Trophoblast cell (in vitro differentiated cells and primary cell): Measurements from ENCODE around the gene TSPAN9.

Experiments
- DNase-seq, 2 donors: peaks; one replicate each; pipeline ENCODE4 v3.0.0-alpha.2; 2016
- H2AFZ ChIP-seq: 2 replicates; pipeline ENCODE4 v1.6.1; 2013; ENCODE audit warnings: low read length, moderate library complexity, mild to moderate bottlenecking; ENCODE audit not compliant: insufficient read depth, poor library complexity
- H2AK5ac ChIP-seq: 2 replicates; pipeline ENCODE4 v1.6.1; 2013; ENCODE audit warnings: mild to moderate bottlenecking, low read length
- H2BK120ac ChIP-seq: 2 replicates; pipeline ENCODE4 v1.6.1; 2013; ENCODE audit warnings: low read length, mild to moderate bottlenecking, moderate library complexity; ENCODE audit not compliant: insufficient read depth, poor library complexity
- H2BK12ac ChIP-seq: 2 replicates; pipeline ENCODE4 v1.6.1; 2013; ENCODE audit warnings: mild to moderate bottlenecking, low read length, moderate library complexity
- H2BK5ac ChIP-seq: 2 replicates; pipeline ENCODE4 v1.6.1; 2013; ENCODE audit warnings: low read length, low read depth, moderate library complexity, mild to moderate bottlenecking; ENCODE audit not compliant: poor library complexity
- H3K14ac ChIP-seq: 2 replicates; pipeline ENCODE4 v1.6.1; 2013; ENCODE audit warnings: mild to moderate bottlenecking, low read length
- H3K18ac ChIP-seq: 2 replicates; pipeline ENCODE4 v1.6.1; 2013; ENCODE audit warnings: mild to moderate bottlenecking, low read length
- H3K23ac ChIP-seq: 2 replicates; pipeline ENCODE4 v1.6.1; 2013; ENCODE audit warnings: low read length
- H3K27ac ChIP-seq: 2 replicates; pipeline ENCODE4 v1.5.1; 2013; ENCODE audit warnings: low read depth, mild to moderate bottlenecking, inconsistent platforms, low read length, moderate library complexity
- H3K27me3 ChIP-seq: 2 replicates; pipeline ENCODE4 v1.6.1; 2013; ENCODE audit warnings: inconsistent platforms, mild to moderate bottlenecking, low read length, moderate library complexity; ENCODE audit not compliant: insufficient read depth
- H3K36me3 ChIP-seq, 2 experiments: 1 replicate in 1 of 2; 2 replicates in 1 of 2; pipeline ENCODE4 v1.6.1; 2013; ENCODE audit warnings: low read length in 2 of 2, mild to moderate bottlenecking in 2 of 2, moderate library complexity in 1 of 2; ENCODE audit not compliant: insufficient read depth in 2 of 2, control insufficient read depth in 1 of 2
- H3K4ac ChIP-seq: 2 replicates; pipeline ENCODE4 v1.6.1; 2013; ENCODE audit warnings: low read depth, mild to moderate bottlenecking, low read length, moderate library complexity
- H3K4me1 ChIP-seq, 2 experiments: 1 replicate in 1 of 2; 2 replicates in 1 of 2; pipeline ENCODE4 v1.6.1; 2013; ENCODE audit warnings: low read length in 2 of 2, mild to moderate bottlenecking in 2 of 2, moderate library complexity in 1 of 2; ENCODE audit not compliant: insufficient read depth in 2 of 2, control insufficient read depth in 1 of 2
- H3K4me2 ChIP-seq: 2 replicates; pipeline ENCODE4 v1.6.1; 2013; ENCODE audit warnings: inconsistent platforms, mild to moderate bottlenecking, low read length, moderate library complexity
- H3K4me3 ChIP-seq: 2 replicates; pipeline ENCODE4 v1.5.1; 2013; ENCODE audit warnings: mild to moderate bottlenecking, low read depth, low read length, inconsistent platforms
- H3K79me1 ChIP-seq: one replicate; pipeline ENCODE4 v1.6.1; 2013; ENCODE audit warnings: low read length
- H3K79me2 ChIP-seq: 2 replicates; pipeline ENCODE4 v1.6.1; 2013; ENCODE audit warnings: low read length, mild to moderate bottlenecking; ENCODE audit not compliant: control insufficient read depth, insufficient read depth, poor library complexity
- H3K9ac ChIP-seq: 2 replicates; pipeline ENCODE4 v1.6.1; 2013; ENCODE audit warnings: mild to moderate bottlenecking, low read length
- H3K9me3 ChIP-seq: 2 replicates; pipeline ENCODE4 v1.6.1; 2013; ENCODE audit warnings: low read depth, mild to moderate bottlenecking, control low read depth, inconsistent platforms, low read length; ENCODE audit not compliant: insufficient read depth
- H4K12ac ChIP-seq: 2 replicates; pipeline ENCODE4 v1.6.1; 2013; ENCODE audit warnings: low read depth, mild to moderate bottlenecking, low read length, moderate library complexity
- H4K8ac ChIP-seq: 2 replicates; pipeline ENCODE4 v1.6.1; 2013; ENCODE audit warnings: low read depth, mild to moderate bottlenecking, low read length, moderate library complexity
- H4K91ac ChIP-seq: one replicate; pipeline ENCODE4 v1.6.1; 2013; ENCODE audit warnings: low read depth, mild to moderate bottlenecking, low read length, moderate library complexity
- WGBS: extraction: QIAGEN DNeasy Blood & Tissue Kit; methylation state at CpG from one replicate; pipeline ENCODE4 v1.1.7; 2013; ENCODE audit warnings: missing lambda C conversion rate; ENCODE audit not compliant: insufficient read length, insufficient coverage; ENCODE audit errors: extremely low coverage; 5-methylcytosine and 5-hydroxymethylcytosine counted together

Gene TSPAN9

DNA sequence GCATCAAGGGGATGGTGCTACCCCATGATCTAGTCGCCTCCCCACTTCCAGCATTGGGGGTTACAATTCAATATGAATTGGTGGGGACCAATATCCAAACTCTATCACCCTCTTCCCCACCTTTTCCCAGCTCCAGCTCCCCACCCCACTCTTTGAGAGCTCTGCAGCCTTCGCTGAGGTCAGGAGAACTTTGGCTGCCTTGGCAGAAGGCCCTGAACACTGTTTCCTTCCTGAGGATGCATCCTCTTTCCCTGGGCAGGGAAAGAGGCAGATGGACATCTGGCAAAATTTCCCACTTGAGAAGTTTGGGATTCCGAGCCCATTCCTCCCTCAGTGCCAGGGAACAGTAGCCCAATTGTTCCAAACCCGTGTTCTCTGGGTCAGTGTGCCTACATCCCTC lies 169.1 kb downstream of the TSPAN9 start:
- WGBS, result no CpG with 5 or more reads among the region's 4 CpGs
- Histone ChIP-seq H4K91ac (no peak overlapping the region), H3K9ac (no peak overlapping the region), H2BK5ac (no peak overlapping the region), H3K4me1 (peaks cover 0 to 2% of the 10 kb centered on the region in 2 experiments), H3K27me3 (no peaks in the 10 kb centered on the region), H3K18ac (no peak overlapping the region), H3K27ac (no peak overlapping the region), H2AK5ac (no peak overlapping the region), H4K8ac (no peak overlapping the region), H3K9me3 (peaks cover 4% of the 10 kb centered on the region), H2BK120ac (no peak overlapping the region), H3K79me1 (no peaks in the 10 kb centered on the region), H3K4ac (no peak overlapping the region), H3K4me2 (no peak overlapping the region), H3K14ac (no peak overlapping the region), H3K79me2 (no peaks in the 10 kb centered on the region), H2BK12ac (no peak overlapping the region), H3K36me3 (peaks cover 4 to 5% of the 10 kb centered on the region in 2 experiments), H4K12ac (no peak overlapping the region), H3K23ac (no peak overlapping the region), H3K4me3 (no peak overlapping the region), H2AFZ (no peak overlapping the region)
- DNase-seq, result no peak

GRCh38 chr12:3247077-3247476 lies 169.9 kb downstream of the TSPAN9 start:
- no peak overlapping the region for H2AFZ ChIP-seq
- peaks cover 0 to 2% of the 10 kb centered on the region in 2 experiments for H3K4me1 ChIP-seq
- H2BK12ac ChIP-seq, result no peak overlapping the region
- WGBS, result no CpG with 5 or more reads among the region's 11 CpGs
- no peak overlapping the region for H3K4me2 ChIP-seq
- no peak overlapping the region for H3K9ac ChIP-seq
- H3K23ac ChIP-seq, result no peak overlapping the region
- H3K79me2 ChIP-seq, result no peaks in the 10 kb centered on the region
- H2BK120ac ChIP-seq, result no peak overlapping the region
- no peak overlapping the region for H3K18ac ChIP-seq
- H3K79me1 ChIP-seq, result no peaks in the 10 kb centered on the region
- no peak overlapping the region for H4K91ac ChIP-seq
- peaks cover 4% of the 10 kb centered on the region for H3K9me3 ChIP-seq
- no peak overlapping the region for H3K14ac ChIP-seq
- no peak overlapping the region for H3K4ac ChIP-seq
- H3K36me3 ChIP-seq, result peaks cover 4 to 5% of the 10 kb centered on the region in 2 experiments
- H3K27me3 ChIP-seq, result no peaks in the 10 kb centered on the region
- H4K12ac ChIP-seq, result no peak overlapping the region
- no peak overlapping the region for H2AK5ac ChIP-seq
- DNase-seq, result no peak
- H4K8ac ChIP-seq, result no peak overlapping the region
- no peak overlapping the region for H3K4me3 ChIP-seq
- no peak overlapping the region for H2BK5ac ChIP-seq
- no peak overlapping the region for H3K27ac ChIP-seq

DNA sequence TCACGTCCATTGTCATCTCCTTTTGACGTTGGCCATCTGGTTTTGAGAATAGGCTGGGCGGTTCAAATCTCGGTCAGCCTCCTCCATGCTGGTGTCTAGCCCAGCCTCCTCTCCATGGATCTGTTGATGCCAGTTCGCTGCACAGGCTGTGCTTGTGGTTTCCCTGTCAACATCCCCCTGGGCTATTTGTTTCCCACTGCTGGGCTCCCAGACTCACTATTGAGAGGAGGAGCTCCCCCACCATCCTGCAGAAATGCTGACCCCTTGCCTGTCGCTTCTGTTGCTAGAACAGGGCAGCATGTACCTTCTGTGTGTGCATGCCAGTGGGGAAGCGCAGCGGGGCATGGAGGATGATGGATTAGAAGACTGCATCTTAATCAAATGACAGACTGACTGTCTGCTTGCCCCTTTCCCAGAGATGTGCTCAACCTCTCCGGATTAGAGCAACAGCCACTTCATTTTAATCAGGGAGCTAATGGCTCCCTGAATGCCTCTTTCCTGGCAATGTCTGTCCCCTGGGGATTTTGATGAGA lies 170.5 kb downstream of the TSPAN9 start:
- WGBS, result no CpG with 5 or more reads among the region's 9 CpGs

GRCh38 chr12:3249081-3249800 lies 172.1 kb downstream of the TSPAN9 start:
- Histone ChIP-seq H3K4me2 (no peak overlapping the region), H3K36me3 (peaks cover 2 to 5% of the 10 kb centered on the region in 2 experiments)
- no CpG with 5 or more reads among the region's 16 CpGs for WGBS

More for the DNA sequence above, 170.5 kb downstream of the TSPAN9 start:
- Histone ChIP-seq H2BK120ac (no peak overlapping the region), H3K9ac (no peak overlapping the region), H3K4ac (no peak overlapping the region), H3K18ac (no peak overlapping the region), H2AK5ac (no peak overlapping the region), H3K23ac (no peak overlapping the region), H3K4me2 (no peak overlapping the region), H3K79me2 (no peaks in the 10 kb centered on the region), H2BK5ac (no peak overlapping the region), H4K12ac (no peak overlapping the region), H3K4me3 (no peak overlapping the region), H3K27me3 (no peaks in the 10 kb centered on the region), H3K27ac (no peak overlapping the region), H2BK12ac (no peak overlapping the region), H3K9me3 (peaks cover 4% of the 10 kb centered on the region), H3K4me1 (peaks cover 0 to 2% of the 10 kb centered on the region in 2 experiments), H2AFZ (no peak overlapping the region), H4K8ac (no peak overlapping the region), H3K14ac (no peak overlapping the region), H3K36me3 (peaks cover 3 to 5% of the 10 kb centered on the region in 2 experiments), H4K91ac (no peak overlapping the region), H3K79me1 (no peaks in the 10 kb centered on the region)
- no peak for DNase-seq

More at GRCh38 chr12:3249081-3249800, 172.1 kb downstream of the TSPAN9 start:
- Histone ChIP-seq H3K4me3 (no peak overlapping the region), H2AFZ (no peak overlapping the region), H3K79me1 (no peaks in the 10 kb centered on the region), H3K18ac (no peak overlapping the region), H2AK5ac (no peak overlapping the region), H4K12ac (no peak overlapping the region), H3K27ac (no peak overlapping the region), H3K9me3 (peaks cover 4% of the 10 kb centered on the region), H3K27me3 (no peaks in the 10 kb centered on the region), H2BK12ac (no peak overlapping the region), H2BK120ac (no peak overlapping the region), H3K9ac (no peak overlapping the region), H3K79me2 (no peaks in the 10 kb centered on the region), H3K23ac (no peak overlapping the region), H3K14ac (no peak overlapping the region), H3K4me1 (peaks cover 0 to 2% of the 10 kb centered on the region in 2 experiments), H4K91ac (no peak overlapping the region), H2BK5ac (no peak overlapping the region), H4K8ac (no peak overlapping the region), H3K4ac (no peak overlapping the region)
- no peak for DNase-seq
